Measurements from ENCODE around the gene CYTH1.

Gene CYTH1

GRCh38 chr17:78774956-78775571 lies 7.0 kb downstream of the CYTH1 start:
- peak; percentile 33 for ATAC-seq

GRCh38 chr17:78774453-78774852 lies 7.6 kb downstream of the CYTH1 start:
- peak; percentile 51 for ATAC-seq
- no peak for TF ChIP-seq BACH2 (CRISPR knock-in tag; IDR thresholded peaks at IDR 0.05; ENCODE audit: borderline replicate concordance)
- TF ChIP-seq ZNF70 (CRISPR knock-in tag; IDR thresholded peaks at IDR 0.05) = no peak
- no peak for TF ChIP-seq ARNTL (CRISPR knock-in tag; IDR thresholded peaks at IDR 0.05; ENCODE audit: borderline replicate concordance, low read depth)
- TF ChIP-seq SNAI2 (CRISPR knock-in tag; IDR thresholded peaks at IDR 0.05) = no peak
- no peak for TF ChIP-seq PATZ1 (CRISPR knock-in tag; IDR thresholded peaks at IDR 0.05; ENCODE audit: borderline replicate concordance)
- no peak for TF ChIP-seq ZC3H10 (CRISPR knock-in tag; IDR thresholded peaks at IDR 0.05)
- TF ChIP-seq ZNF565 (CRISPR knock-in tag; conservative IDR thresholded peaks at IDR 0.05; ENCODE audit: low read depth) = no peak
- no peak for TF ChIP-seq TSHZ2 (CRISPR knock-in tag; IDR thresholded peaks at IDR 0.05)
- no peak for TF ChIP-seq TCF4 (CRISPR knock-in tag; IDR thresholded peaks at IDR 0.05; ENCODE audit: borderline replicate concordance)
- TF ChIP-seq CSRNP3 (CRISPR knock-in tag; IDR thresholded peaks at IDR 0.05) = no peak
- TF ChIP-seq OSR1 (CRISPR knock-in tag; IDR thresholded peaks at IDR 0.05) = no peak
- no peak for TF ChIP-seq ISL1 (CRISPR knock-in tag; IDR thresholded peaks at IDR 0.05)
- no peak for TF ChIP-seq CSDC2 (CRISPR knock-in tag; IDR thresholded peaks at IDR 0.05)
- no peak for TF ChIP-seq ZFP3 (CRISPR knock-in tag; IDR thresholded peaks at IDR 0.05)

More at GRCh38 chr17:78774956-78775571, 7.0 kb downstream of the CYTH1 start:
- TF ChIP-seq POU6F1 (CRISPR knock-in tag; IDR thresholded peaks at IDR 0.05; ENCODE audit: borderline replicate concordance, low read depth) = no peak
- TF ChIP-seq CREB5 (CRISPR knock-in tag; IDR thresholded peaks at IDR 0.05; ENCODE audit: low read depth) = no peak
- no peak for TF ChIP-seq ZFP3 (CRISPR knock-in tag; IDR thresholded peaks at IDR 0.05)
- no peak for TF ChIP-seq ZNF70 (CRISPR knock-in tag; IDR thresholded peaks at IDR 0.05)
- TF ChIP-seq RARB (CRISPR knock-in tag; IDR thresholded peaks at IDR 0.05) = no peak
- TF ChIP-seq ZC3H10 (CRISPR knock-in tag; IDR thresholded peaks at IDR 0.05) = no peak
- TF ChIP-seq ZNF8 (CRISPR knock-in tag; IDR thresholded peaks at IDR 0.05) = no peak
- TF ChIP-seq PATZ1 (CRISPR knock-in tag; IDR thresholded peaks at IDR 0.05; ENCODE audit: borderline replicate concordance) = no peak
- TF ChIP-seq OSR1 (CRISPR knock-in tag; IDR thresholded peaks at IDR 0.05) = no peak
- no peak for TF ChIP-seq TOX (CRISPR knock-in tag; IDR thresholded peaks at IDR 0.05; ENCODE audit: borderline replicate concordance)
- no peak for TF ChIP-seq TCF4 (CRISPR knock-in tag; IDR thresholded peaks at IDR 0.05; ENCODE audit: borderline replicate concordance)
- no peak for TF ChIP-seq CSRNP3 (CRISPR knock-in tag; IDR thresholded peaks at IDR 0.05)
- TF ChIP-seq ARNTL (CRISPR knock-in tag; IDR thresholded peaks at IDR 0.05; ENCODE audit: borderline replicate concordance, low read depth) = no peak

Measured in SK-N-SH treated with all-trans-retinoic acid at 6 μM for 48 hours (cell line).